ENCODE data around the gene AP3M1.
A peak's percentile ranks its signal among the peaks of the same experiment; 100 is the strongest.

Gene AP3M1

DNA sequence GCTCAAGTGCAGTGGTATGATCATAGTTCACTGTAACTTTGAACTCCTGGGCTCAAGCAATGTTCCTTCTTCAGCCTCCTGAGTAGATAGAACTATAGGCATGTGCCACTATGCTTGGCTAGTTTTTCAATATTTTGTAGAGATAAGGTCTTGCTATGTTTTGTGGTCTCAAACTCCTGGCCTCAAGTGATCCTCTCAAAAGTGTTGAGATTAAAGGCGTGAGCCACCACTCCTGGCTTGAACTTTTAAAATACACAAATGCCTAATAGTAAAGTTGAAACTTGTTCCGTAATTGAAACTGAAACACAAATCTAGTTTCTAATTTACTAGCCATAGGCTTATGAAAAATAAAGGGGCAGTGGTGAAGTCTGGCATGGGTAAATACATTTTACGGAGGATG lies 65.7 kb downstream of the AP3M1 start:
- no peaks in the 10 kb centered on the region for H3K9me3 ChIP-seq
- no peaks in the 10 kb centered on the region for H3K27me3 ChIP-seq
- H3K36me3 ChIP-seq, result peaks cover 79% of the 10 kb centered on the region
- H4K20me1 ChIP-seq, result peaks cover 16% of the 10 kb centered on the region; the same call in 1 of the 2 replicates
- H3K4me1 ChIP-seq, result peaks cover 9% of the 10 kb centered on the region; the same call in 1 of the 2 replicates
- no peak overlapping the region for H3K9ac ChIP-seq
- TF ChIP-seq Cebpa-rat (IDR thresholded peaks at IDR 0.05), result no peak
- H3K4me2 ChIP-seq, result no peak overlapping the region
- H3K27ac ChIP-seq, result no peak overlapping the region
- H3K4me3 ChIP-seq, result no peak overlapping the region

DNA sequence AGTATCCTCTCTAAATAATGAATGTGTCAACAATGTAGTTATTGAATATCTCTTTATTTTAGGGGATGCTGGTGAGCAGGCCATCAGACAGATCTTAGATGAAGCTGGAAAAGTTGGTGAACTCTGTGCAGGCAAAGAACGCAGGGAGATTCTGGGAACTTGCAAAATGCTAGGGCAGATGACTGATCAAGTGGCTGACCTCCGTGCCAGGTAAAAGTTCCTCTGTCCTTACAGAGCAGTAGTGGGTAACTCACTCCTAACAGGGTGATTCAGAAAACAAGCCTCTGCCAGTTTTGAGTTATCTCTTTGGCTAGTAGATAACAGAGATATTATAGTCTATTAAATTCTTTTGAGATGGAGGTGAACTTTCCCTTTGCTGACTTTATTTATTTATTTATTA lies 67.3 kb downstream of the AP3M1 start:
- H3K36me3 ChIP-seq, result peaks cover 72% of the 10 kb centered on the region
- peaks cover 24% of the 10 kb centered on the region for H3K4me1 ChIP-seq
- H4K20me1 ChIP-seq, result peaks cover 16% of the 10 kb centered on the region; the same call in 1 of the 2 replicates
- H3K4me2 ChIP-seq, result no peak overlapping the region
- TF ChIP-seq Cebpa-rat (IDR thresholded peaks at IDR 0.05), result no peak
- no peak overlapping the region for H3K27ac ChIP-seq
- no peaks in the 10 kb centered on the region for H3K27me3 ChIP-seq
- no peaks in the 10 kb centered on the region for H3K9me3 ChIP-seq
- no peak overlapping the region for H3K4me3 ChIP-seq
- H3K9ac ChIP-seq, result no peak overlapping the region

DNA sequence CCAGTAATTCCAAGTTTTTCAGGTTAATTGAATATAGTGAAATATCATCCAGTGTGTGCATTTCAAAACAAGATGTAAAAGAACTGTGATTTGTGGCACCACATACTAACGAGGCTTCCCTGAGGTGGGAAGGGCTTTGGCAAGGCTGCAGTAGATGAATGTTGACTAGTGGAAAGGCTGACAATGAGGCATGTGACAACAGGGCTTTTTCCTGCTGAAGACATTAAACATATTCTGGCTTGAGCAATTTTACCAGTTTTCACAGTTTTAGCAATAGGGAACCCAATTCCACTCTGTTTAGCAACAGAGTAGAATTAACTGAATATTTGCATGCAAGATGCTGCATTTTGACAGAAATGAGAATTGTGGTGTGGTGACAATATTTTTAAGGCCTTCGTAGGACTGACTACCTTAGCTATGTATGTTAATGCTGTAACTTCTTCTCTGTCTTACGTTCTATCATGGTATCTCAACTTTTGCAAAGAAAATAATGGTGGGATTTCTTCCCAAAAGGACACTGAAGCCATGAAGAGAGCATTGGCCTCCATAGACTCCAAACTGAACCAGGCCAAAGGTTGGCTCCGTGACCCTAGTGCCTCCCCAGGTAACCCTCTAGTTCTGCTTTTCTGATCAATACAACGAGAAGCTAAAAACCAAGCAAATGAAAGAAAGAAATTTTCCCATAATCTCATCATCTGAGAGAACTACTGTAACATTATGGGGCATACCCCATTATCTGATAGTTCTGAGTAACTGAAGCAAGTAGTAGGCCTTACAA lies 68.5 kb downstream of the AP3M1 start:
- H4K20me1 ChIP-seq, result peaks cover 16% of the 10 kb centered on the region; the same call in 1 of the 2 replicates
- no peak overlapping the region for H3K4me3 ChIP-seq
- no peaks in the 10 kb centered on the region for H3K9me3 ChIP-seq
- H3K4me2 ChIP-seq, result no peak overlapping the region
- H3K36me3 ChIP-seq, result peaks cover 61% of the 10 kb centered on the region
- H3K27ac ChIP-seq, result no peak overlapping the region
- H3K4me1 ChIP-seq, result peaks cover 34% of the 10 kb centered on the region
- TF ChIP-seq Cebpa-rat (IDR thresholded peaks at IDR 0.05), result no peak
- H3K9ac ChIP-seq, result no peak overlapping the region
- no peaks in the 10 kb centered on the region for H3K27me3 ChIP-seq

DNA sequence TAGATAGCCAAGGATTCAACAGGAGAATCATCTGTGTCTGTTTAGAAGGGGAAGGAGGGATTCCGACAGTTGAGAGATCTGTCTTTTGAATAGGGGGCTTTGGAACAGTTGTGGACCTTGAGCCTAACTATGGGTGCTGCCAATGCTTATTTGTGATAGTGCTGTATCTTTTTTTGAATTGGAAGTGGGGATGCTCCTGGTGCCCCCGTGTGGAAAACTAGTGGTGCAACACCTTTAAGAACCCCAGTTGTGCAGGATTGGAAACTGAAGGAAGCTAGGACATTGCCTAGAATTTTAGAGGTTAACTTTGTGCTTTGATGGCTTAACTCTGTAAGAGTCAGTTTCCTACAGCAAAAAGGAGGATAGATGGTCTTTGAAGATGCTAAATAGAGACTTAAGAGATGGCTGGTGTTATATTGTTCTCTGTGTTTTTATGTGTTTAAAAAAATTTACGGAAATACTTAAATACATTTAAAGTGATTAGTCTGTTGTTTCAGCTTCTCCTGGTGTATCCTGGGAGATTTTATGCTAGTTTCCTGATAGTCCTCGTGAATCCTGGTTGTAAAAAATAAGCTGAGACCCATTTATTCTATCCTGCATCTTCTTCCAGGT lies 69.3 kb downstream of the AP3M1 start:
- no peak for TF ChIP-seq Cebpa-rat (IDR thresholded peaks at IDR 0.05)
- Histone ChIP-seq H3K27ac (no peak overlapping the region), H3K36me3 (peaks cover 64% of the 10 kb centered on the region)

DNA sequence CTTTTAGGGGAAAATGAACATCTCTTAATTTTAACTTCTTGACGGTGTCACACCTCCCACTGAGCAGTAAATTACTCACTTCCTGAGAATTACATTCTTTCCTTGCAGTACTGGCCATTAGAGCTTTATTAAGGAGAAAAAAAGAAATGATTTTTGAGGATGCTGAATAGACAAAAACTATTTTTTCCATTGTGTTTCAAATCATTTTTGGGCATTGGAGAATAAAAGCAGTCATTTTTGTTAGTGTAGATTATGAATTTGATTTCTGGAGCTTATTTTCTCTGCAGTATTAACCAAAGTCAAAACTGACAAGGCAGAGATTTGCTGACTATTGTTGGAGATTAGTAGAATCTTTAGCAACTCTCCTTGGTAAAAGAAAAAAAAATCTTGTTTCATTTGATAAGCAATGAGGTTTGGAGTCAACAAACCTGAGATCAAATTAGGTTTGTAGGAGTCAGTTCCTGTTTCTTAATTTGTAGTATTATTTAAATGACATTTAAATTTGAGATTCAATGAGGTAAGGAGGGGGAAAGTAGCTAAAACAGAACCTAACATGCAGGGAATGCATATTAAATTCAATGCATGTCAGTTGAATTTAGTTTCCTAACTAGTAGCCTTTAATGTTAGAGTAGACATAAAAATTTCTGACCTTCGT lies 70.6 kb downstream of the AP3M1 start:
- no peak for TF ChIP-seq Cebpa-rat (IDR thresholded peaks at IDR 0.05)
- no peaks in the 10 kb centered on the region for H3K9me3 ChIP-seq
- no peaks in the 10 kb centered on the region for H3K27me3 ChIP-seq
- H4K20me1 ChIP-seq, result peaks cover 21% of the 10 kb centered on the region
- peaks cover 63% of the 10 kb centered on the region for H3K36me3 ChIP-seq
- H3K4me1 ChIP-seq, result peaks cover 37% of the 10 kb centered on the region
- H3K9ac ChIP-seq, result no peak overlapping the region
- no peak overlapping the region for H3K4me3 ChIP-seq
- no peak overlapping the region for H3K4me2 ChIP-seq
- no peak overlapping the region for H3K27ac ChIP-seq

More for the DNA sequence above, 69.3 kb downstream of the AP3M1 start:
- Histone ChIP-seq H3K9ac (no peak overlapping the region), H4K20me1 (peaks cover 18% of the 10 kb centered on the region), H3K9me3 (no peaks in the 10 kb centered on the region), H3K4me1 (peaks cover 37% of the 10 kb centered on the region), H3K27me3 (no peaks in the 10 kb centered on the region), H3K4me3 (no peak overlapping the region), H3K4me2 (no peak overlapping the region)

DNA sequence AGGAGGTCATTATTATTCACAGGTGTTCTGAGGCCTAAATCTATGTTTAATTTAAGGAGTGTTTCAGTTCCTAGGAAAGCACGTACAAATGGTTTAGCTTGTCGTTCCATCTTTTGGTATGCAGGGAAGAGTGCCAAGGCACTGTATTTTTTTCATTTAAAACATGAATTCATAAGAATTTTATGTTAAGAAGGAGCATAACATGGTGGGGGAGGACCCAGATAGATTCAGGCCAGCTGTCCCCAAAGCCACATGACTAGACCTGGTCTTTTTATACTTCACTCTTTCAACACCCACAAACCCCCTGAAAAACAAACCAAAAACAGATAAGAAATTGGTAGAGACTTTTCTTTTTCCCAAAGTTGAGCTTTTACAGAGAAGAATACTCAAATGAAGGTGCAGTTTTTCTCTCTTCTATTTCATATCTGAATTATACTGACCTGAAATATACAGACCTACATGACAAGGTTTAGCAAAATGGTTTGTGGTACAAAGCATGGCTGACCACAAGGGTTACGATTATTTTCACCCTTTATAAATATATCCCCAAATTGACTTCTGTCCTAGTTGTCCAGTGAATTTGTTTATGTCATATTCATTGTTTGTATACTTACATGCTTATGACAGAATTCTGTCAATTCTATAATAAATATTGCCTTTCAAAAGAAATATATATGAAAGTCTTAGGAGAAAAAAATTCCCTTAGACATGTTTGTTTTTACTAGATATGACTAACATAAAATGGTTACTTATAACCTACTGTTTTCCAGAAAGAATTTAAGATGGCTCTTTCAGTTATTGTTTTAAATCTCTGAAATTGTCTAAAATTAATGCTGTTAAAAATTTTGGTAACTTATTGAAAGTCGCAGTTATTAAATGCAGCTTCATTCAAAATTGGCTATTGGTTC lies 71.3 kb downstream of the AP3M1 start:
- peaks cover 63% of the 10 kb centered on the region for H3K36me3 ChIP-seq
- H3K4me3 ChIP-seq, result no peak overlapping the region
- no peaks in the 10 kb centered on the region for H3K27me3 ChIP-seq
- H3K4me2 ChIP-seq, result peak overlapping the region; percentile 10; the same call in 1 of the 2 replicates
- peaks cover 37% of the 10 kb centered on the region for H3K4me1 ChIP-seq
- H3K9me3 ChIP-seq, result no peaks in the 10 kb centered on the region
- H3K9ac ChIP-seq, result no peak overlapping the region
- peaks cover 21% of the 10 kb centered on the region for H4K20me1 ChIP-seq
- no peak overlapping the region for H3K27ac ChIP-seq
- TF ChIP-seq Cebpa-rat (IDR thresholded peaks at IDR 0.05), result no peak

DNA sequence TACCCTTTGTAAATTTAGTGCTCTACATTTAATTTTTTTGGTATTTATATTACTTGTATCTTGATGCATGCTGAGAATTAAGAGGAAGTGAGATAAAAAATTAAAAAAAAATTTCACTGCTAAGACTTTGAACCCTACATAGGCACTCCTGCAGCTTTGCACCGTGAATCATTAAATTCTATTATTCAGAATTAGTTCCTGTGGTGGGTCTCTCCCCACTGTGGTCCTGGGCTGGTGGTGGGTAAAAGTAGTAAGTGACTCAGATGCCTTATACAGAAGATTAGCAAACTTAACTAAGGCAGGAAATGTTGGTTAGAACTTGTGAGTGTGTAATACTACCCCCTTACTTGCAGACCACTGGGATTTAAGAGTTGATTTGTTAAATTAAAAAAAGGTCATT lies 72.6 kb downstream of the AP3M1 start:
- Histone ChIP-seq H3K27ac (no peak overlapping the region), H3K4me1 (peaks cover 37% of the 10 kb centered on the region), H3K4me3 (no peak overlapping the region), H3K9me3 (no peaks in the 10 kb centered on the region), H3K9ac (no peak overlapping the region), H3K36me3 (peaks cover 63% of the 10 kb centered on the region), H4K20me1 (peaks cover 21% of the 10 kb centered on the region), H3K4me2 (peak overlapping the region; percentile 10; the same call in 1 of the 2 replicates), H3K27me3 (no peaks in the 10 kb centered on the region)
- TF ChIP-seq Cebpa-rat (IDR thresholded peaks at IDR 0.05), result no peak

DNA sequence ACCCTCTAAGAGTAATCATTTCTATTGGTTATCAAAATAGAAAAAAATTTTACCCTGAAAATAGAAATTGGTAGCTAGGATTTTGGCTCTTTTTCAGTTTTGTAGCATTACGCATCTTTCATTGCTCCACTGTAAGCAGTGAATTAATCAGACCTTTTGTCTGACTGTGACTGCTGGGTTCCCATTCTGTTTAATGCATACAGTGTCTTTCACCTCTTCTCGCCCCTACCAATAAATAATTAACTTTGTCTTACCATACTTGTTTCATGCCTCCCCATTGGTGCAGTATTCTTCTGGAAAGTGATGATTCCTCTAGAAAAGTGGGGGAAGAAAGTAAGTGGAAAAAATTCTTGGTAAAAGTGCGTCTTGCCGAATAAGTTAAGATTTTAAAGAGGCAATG lies 73.2 kb downstream of the AP3M1 start:
- peaks cover 37% of the 10 kb centered on the region for H3K4me1 ChIP-seq
- no peak overlapping the region for H3K9ac ChIP-seq
- H3K36me3 ChIP-seq, result peaks cover 63% of the 10 kb centered on the region

DNA sequence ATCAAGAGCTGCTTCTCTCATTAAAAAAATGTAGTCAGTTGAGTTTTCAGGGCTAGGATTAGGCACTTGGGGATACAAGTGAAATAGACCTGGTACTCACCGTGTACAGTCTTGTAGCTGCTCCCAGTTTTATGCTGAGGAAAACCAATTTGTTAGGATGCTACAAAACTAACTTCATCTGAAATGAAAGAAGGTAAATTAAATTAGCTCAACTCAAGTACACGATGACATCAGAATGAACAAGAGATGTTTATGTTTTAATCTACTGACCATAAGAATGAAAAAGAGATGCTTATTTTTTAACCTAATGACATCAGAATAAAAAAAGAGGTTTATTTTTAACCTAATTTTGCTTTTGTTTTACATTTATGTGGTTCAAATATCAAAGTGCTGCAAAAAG lies 73.7 kb downstream of the AP3M1 start:
- no peaks in the 10 kb centered on the region for H3K9me3 ChIP-seq
- peaks cover 16% of the 10 kb centered on the region for H4K20me1 ChIP-seq
- no peak overlapping the region for H3K4me3 ChIP-seq
- H3K36me3 ChIP-seq, result peaks cover 63% of the 10 kb centered on the region
- no peaks in the 10 kb centered on the region for H3K27me3 ChIP-seq
- H3K4me1 ChIP-seq, result peaks cover 37% of the 10 kb centered on the region
- H3K27ac ChIP-seq, result no peak overlapping the region
- H3K4me2 ChIP-seq, result no peak overlapping the region
- no peak for TF ChIP-seq Cebpa-rat (IDR thresholded peaks at IDR 0.05)
- H3K9ac ChIP-seq, result no peak overlapping the region

More for the DNA sequence above, 73.2 kb downstream of the AP3M1 start:
- Histone ChIP-seq H3K27me3 (no peaks in the 10 kb centered on the region), H3K4me2 (no peak overlapping the region), H4K20me1 (peaks cover 20% of the 10 kb centered on the region), H3K9me3 (no peaks in the 10 kb centered on the region), H3K4me3 (no peak overlapping the region), H3K27ac (no peak overlapping the region)
- TF ChIP-seq Cebpa-rat (IDR thresholded peaks at IDR 0.05), result no peak

Measured in BLaER1 (cell line).